G401 (cell line): Measurements from ENCODE around the gene E2F3. TPM values are rescaled to one million over a fixed set of nuclear protein-coding genes. Genes with fewer than 3 reads are reported as not detected.

Source experiments
- DNase-seq: peaks from one replicate; pipeline ENCODE4 v3.0.0-alpha.2; 2015; ENCODE audit warnings: low spot score
- in situ Hi-C: cut with HindIII; loops from 2 replicates; pipeline ENCODE4 v1.10.0; 2016; ENCODE audit warnings: low sequenced_read_pairs, mixed read lengths
- total RNA-seq: library from RNA; depleted of rRNA; stranded (reverse); fragments of >200 nt; shearing (Covaris generic); gene quantifications from 2 replicates; pipeline ENCODE4 v1.2.3, GENCODE V29; 2014; rRNA removed

E2F3 gene
- 9.0 and 12.5 TPM in 2 replicates for total RNA-seq

DNA sequence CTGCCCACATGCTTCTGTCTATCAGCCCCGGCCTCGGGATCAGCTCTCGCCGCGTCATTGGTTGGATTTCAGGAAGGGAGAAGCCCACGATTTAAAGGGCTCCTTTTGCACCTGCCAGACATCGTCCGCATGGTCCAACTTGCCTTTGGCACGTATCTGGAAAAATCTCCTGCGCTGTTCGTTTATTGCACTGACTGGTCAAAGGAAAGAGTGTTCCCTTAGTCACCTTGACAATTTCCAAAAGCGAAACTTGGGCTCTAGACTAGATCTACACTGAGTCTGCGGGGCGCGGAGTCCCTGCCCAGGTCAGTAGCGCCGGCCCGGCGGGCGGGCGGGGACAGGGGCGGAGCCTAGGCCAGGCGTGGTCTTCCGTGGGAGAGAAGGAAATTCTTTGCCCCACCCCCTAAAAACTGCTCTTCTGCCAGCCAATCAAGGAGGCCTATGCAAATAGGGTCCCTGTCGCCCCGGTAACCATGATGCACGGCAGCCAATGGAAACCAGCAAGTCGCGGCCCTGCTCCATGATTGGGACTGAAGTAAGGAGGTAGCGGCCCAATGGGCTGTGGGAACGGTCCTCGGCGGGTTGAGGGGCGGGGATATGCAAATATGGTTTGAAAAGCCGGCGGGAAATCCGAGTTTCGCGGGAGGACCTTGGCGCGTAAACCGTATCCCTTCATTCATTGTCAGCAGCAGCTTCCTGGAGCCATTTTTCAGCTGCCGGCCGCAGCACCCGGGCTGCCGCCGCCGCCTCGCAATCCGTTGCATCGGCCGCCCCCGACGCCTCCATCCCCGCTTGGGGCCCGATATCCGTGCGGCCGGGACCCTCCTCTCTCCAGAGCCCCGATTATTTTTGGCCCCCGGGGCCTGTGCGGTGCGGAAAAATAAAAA, at the start of gene E2F3:
TSS of gene E2F3 (plus strand) at position 675 of the 887 bp plus-strand sequence. CDS start 354 bp downstream, outside the sequence.
- DNase-seq = peak; percentile 99
- in situ Hi-C loops = loop anchor here (25.0 kb wide), 1 partner anchor 136 kb away; the partner anchor contains the start of gene CDKAL1

DNA sequence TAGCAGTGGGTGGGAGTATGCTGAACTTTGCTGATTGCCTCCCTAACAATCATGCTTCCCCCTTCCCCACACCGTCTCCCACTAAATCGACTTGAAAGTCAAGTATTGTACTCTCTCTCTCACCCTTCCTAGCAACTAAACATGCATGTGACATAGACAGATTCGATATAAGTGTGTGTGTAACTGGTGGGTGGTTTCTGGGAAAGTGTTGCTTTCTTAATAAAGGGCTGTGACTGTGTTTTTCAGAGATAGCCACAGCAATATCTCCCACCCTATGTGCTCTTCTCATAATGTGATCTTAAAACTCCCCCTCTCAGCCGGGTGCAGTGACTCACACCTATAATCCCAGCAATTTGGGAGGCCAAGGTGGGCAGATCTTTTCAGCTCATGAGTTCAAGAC, 49.3 kb upstream of the E2F3 start:
- DNase-seq = no peak
- in situ Hi-C loops = no loop called here

DNA sequence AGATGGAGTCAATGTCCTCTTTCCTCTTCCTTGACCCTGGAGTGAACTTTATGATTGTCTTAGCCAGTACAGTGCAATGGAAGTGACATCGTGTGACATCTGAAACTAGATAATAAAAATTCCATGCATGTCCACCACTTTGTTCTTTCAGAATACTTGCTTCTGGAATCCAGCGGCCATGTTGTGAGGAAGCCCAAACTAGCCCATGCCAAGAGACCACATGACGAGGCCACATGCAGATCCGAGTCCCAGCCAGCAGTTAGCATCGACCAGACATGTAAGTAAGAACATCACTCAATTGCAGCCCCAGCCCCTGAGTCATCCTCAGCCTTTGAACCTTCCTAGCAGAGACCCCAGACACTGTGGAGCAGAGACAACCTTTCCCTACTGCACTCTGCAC, 48.5 kb upstream of the E2F3 start:
- in situ Hi-C loops = no loop called here
- no peak for DNase-seq

DNA sequence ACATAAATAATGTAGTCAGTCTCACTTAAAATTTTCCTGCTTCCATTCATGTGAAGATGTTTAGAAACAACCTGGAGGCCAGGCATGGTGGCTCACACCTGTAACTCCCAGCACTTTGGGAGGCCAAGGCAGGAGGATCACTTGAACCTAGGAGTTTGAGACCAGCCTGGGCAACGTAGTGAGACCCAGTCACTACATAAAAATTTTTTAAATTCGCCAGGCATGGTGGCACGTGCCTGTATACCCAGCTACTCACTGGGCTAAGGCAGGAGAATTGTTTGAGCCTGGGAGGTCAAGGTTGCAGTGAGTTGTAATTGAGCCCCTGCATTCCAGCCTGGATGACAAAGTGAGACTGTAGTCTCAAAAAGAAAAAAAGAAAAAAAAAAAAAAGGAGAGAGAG, 47.3 kb upstream of the E2F3 start:
- no peak for DNase-seq
- in situ Hi-C loops = no loop called here

DNA sequence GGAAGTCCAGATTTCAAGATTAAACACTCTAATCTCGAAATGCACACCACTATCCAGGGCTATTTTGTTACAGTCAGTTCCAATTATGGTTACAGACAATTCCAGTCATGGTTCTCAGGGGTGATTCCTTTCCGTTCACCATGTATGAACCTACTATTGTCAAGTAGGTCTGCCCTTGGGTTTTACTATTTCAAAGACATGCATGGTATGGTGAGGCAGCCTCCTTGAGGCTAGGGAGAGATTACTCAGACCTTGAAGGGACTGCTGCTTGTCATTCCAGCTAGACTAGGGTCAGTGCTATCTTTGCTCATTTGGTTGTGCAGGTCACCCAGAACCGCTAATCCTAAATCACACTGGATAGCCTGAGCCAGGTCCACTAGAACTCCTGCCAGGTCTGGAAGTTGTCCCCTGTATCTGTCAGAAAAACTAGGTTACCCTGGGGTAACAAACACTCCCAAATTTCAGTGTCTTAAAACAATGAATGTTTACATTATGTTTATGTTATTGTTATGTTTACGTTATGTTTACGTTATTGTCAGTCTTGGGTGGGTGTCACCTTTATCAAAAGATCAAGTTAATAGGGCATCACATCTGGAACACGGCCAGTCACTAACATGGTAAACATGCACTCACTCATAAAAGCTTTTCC, 41.1 kb upstream of the E2F3 start:
- in situ Hi-C loops = no loop called here
- DNase-seq = no peak

DNA sequence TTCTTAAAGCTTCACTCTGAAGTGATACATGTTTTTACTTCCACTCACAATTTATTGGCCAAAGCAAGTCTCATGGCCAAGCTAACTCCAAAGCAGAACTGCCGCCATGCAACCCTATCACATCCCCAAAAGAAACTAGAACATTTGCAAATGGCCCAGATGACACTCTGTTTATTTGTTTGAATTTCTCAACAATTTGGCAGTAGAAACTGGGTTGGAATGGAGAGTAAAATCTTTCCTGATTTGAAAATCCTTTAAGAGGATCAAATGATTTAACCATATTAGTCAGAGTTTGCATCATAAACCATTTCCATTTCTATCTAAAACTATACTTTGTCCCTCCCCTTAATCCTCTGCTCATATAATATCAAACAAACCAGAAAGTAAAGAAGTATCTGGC, 39.1 kb upstream of the E2F3 start:
- DNase-seq = no peak
- in situ Hi-C loops = no loop called here

DNA sequence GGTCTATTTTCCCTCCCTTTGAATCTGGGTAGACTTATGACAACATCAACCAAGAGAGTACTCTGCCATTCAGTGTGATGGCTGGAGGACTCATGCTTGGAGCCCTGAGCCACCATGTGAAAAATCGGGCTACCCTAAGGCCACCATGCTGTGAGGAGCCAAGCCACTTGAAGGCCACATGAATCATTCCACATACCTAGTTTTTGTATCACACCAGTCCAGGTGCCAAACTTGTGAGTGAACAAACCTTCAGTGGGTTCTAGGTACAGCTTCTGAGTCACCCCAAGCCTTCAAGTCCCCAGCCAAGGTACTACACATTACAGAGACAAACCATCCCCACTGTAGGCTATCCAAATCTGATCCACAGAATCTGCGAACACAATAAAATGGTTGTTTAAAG, 37.4 kb upstream of the E2F3 start:
- in situ Hi-C loops = no loop called here
- no peak for DNase-seq

DNA sequence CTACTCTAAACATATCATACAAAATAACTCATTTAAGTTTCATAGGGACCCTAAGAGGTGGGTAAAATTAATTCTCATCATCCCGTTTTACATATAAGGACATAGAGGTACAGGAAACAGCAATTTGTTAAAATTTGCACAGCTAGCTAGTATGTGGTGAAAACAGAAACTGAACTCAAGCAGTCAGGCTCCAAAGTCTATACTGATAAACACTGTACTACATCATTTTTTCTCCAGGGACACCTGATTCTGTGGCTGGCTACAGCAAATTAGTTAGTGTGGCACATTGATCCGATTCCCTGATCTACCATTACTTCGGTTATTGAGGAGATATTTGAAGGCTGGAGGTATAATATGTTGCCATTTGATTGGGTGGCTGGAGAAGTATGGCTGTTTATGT, 36.2 kb upstream of the E2F3 start:
- in situ Hi-C loops = no loop called here
- DNase-seq = no peak

DNA sequence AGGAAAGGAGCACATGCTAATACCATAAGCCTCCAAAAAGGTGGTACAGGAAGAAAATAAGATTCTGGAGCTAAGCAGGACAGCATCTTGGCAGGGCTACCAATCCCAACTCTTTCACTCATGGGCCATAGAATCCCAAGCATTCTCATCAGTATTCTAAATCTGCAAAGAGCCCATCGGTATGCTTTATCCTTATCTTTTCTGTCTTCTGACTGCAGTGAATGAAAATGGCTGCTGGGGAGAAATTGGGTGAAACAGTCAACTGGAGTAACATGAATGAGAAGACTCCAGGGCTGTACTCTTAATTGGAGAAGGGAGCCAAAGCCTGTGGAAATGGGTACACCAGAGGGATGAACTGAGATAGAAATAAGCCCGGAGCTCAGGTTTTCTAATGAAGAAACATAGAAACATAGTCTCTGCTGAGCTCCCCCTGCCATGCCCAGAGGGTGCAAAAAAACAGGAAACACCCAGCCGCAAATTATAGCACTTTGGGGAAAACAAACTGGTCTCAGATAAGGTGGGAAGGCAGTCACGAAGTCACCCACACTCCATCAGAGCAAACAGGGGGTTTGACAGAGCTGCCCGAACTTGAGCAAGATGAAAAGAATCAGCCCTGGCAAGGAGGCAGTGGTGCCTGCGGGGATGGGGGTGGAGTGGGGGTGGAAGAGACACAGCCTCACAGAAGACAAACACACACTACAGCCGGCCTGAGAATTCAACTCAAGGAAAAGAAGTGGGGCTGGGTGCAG, 35.4 kb upstream of the E2F3 start:
- no peak for DNase-seq
- in situ Hi-C loops = no loop called here

DNA sequence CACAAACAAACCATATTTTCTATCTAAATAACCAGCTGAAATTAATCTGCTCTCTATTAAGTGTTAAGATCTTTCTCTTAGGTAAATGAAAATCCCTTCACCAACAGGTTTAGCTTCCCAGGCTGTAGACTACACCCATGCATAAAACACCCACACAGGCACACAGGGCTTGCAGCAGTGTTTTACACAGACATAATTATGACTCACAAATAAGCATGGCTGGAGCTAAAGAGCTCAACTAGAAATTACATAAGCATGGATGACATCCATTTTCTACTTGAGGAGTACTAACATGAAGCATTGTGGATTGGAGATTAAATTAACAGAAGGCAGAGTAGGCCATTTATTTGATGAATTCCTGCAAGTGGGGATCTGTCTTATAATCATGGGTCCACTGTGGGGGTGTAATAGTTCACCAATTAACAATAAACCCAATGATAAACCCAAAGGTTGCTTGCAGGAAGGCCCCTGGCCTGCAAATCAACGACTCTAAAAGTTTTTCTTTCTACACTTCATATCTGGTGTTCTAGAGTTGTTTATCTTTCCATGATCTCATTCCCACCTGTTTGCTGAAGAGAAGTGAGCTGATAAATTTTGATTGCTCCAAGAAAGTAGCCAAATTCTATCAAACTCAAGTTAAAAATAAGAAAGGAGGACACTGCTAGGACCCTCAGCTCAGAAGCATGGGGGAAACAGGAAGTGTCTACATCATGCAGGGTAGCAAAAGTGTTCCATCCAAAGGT, 33.8 kb upstream of the E2F3 start:
- in situ Hi-C loops = no loop called here
- no peak for DNase-seq

DNA sequence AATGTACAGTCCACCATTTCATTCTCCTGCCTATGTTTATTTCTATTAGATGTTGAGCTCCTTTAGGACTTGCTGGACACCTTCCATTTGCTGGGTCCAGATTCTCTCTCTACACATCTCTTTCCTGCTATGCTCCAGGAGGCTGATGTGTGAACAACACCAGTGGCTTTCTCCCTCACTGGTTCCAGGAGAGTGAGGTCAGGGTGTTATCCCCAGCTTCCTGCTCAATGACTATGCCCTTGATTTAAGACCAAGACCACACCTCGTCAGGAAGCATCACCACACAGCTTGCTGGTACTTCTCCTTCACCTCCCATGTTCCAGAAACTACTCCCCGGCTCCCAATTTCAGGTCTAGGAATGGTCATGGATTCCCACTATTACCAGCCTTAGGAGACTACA, 31.3 kb upstream of the E2F3 start:
- in situ Hi-C loops = no loop called here
- no peak for DNase-seq

DNA sequence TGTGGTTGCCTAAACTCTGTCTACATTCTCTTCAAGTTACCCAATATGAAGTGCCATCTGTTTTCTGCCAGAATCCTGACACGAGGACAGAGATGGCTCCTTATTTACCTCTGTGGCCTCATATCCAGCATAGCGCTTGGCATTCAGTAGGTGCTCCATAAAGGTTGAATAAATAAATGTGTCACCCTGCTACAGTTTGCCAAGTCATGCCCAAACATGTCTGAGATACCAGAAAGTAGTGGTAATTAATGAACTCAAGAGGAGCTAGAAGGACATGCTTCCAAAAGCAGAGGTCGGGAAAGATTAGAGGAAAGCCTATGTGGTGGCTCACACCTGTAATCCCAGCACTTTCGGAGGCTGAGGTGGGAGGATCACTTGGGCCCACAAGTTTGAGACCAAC, 30.9 kb upstream of the E2F3 start:
- in situ Hi-C loops = no loop called here
- no peak for DNase-seq

DNA sequence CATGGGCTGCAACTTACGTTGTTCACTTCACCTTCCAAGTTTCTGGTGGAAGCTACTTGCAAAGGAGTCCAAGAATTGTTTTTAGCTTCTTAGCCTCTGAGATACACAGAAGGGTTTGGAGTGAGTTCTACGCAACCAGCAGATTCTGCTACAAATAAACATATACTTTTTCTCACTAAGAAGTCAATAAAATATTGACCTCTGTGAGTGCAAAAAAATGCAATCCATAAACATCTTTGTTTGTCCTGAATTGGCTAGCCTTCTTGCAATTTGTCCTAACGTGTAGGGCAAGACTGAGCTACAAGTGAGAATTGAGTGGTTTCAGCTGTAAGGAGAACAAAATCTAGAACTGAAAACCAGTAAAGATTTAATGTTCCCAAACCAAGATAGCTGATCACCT, 26.2 kb upstream of the E2F3 start:
- in situ Hi-C loops = no loop called here

DNA sequence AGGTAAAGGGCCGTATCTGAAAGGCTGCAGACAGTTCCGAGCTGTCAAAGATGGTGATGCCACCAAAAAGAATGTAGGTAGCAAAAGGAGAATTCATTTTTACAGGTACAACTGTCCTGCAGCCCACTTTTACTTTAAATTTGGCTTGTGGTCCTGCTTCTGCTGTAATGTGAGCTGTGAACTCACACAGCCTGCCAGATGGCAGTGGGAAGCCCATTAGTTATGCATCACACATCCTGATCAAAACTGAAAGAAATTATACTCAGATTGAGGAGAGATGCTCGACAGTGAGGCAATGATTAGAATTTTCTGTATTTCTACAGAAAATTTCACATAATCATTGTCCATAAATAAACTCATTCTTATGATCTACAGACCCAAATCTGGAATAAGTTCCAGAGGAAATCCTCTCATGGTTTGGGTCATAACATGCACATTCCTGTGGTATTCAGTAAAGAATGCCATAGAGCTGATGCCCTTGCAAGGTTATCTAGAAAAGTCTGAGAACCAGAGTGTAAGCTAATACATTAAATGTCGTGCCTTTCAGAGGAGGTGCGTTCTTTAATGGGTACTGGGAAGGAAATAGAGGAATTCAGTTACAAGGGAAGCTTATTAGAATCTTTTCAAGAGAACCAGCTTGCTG, 23.9 kb upstream of the E2F3 start:
- DNase-seq = peak; percentile 20
- in situ Hi-C loops = no loop called here

More for the DNA sequence above, 26.2 kb upstream of the E2F3 start:
- no peak for DNase-seq

DNA sequence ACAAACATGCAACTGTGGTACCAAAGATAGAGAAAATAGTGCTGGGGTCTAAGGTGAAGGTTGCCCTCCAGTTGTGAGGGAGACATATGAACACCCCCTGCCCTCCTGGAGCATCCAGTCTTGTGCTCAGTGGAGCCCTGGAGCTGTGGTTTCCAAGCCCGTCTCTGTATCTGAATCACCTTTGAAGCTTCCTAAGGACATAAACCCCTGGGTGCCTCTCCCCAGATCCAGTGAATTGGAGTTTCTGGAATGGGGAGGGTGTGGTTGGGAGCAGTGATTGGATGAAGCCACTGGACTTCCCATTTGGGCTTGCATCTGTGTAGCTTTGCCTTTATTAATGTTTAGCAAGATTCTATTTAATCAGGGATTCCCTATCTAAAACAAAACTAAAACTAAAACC, 22.4 kb upstream of the E2F3 start:
- DNase-seq = no peak
- in situ Hi-C loops = no loop called here

DNA sequence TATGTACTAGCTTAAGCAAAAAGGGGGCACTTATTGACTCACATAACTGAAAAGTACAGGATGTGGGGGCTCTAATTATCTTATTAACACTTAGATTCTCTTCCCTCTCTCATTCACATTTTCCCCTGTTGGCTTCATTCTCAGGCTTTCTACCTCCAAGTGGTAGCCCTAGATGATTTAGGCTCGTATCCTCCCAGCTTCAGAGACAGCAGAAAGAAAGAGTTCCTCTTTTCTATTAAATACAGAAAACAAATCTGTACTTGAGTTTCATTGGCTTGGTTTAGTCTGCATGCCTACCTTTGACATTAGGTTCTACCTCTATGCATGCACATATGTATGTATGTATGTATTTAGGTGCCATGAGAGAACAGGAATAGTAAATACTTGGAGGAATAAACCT, 15.5 kb upstream of the E2F3 start:
- in situ Hi-C loops = no loop called here
- no peak for DNase-seq

DNA sequence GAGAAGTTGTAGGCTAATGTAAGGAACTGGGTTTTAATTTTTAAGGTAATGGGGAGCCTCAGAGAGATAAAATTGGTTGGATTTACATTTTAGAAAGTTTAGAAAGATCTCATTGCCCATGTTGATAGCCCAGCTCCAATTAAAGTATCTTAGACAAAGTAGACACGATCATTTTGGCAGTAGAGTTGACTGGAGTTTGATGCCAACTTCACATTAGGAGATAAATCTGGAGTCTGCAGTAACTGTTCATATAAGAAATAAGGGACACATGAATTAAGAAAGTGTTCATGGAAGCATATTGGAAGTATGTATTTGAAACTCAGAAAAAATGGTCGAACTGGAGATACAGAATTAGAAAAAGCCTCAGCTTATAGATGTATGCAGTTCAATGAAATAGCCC, 12.6 kb upstream of the E2F3 start:
- DNase-seq = no peak
- in situ Hi-C loops = no loop called here

DNA sequence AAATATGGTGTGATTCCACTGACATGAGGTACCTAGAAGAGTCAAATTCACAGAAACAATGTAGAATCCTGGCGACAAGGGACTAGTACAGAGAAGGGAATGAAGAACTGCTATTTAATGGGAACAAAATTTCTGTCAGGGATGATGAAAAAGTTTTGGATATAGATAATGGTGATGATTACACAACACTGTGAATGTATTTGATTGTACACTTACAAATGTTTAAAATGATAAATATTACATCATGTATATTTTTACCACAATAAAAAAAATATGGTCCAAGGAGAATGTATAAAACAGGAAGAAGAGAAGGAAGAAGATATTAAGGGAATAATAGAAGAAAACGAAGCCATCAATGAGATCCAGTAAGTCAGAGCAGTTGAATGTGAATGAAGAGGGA, 8.4 kb upstream of the E2F3 start:
- no peak for DNase-seq
- in situ Hi-C loops = no loop called here

DNA sequence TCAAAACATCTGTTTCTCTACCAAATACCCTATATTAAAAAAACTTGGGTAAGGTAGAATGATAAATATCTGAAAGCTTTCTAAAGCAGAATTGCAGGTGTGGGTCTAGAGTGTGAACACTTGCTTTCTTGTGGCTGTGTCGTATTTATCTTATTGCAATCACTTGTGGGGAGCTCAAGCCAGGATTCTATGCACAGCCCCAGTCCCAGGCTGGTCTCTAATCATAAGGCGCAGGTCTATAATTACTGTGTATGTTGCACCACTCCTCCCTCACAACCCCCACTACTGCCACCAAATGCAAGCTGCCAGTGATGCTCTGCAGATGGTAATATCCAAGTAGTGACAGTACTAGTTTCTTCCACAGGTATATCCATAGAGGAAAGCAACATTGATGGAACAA, 2.2 kb upstream of the E2F3 start:
- DNase-seq = no peak
- in situ Hi-C loops = no loop called here
